Choroid plexus epithelial cell (primary cell): Measurements from ENCODE around the gene SUPT6H.
A peak's percentile ranks its signal among the peaks of the same experiment; 100 is the strongest.

ENCODE experiments used
- DNase-seq: peaks from one replicate; pipeline ENCODE4 v3.0.0-alpha.2; 2010; ENCODE audit warnings: low read depth
- H3K4me3 ChIP-seq: 2 replicates; pipeline ENCODE4 v1.5.1; 2011; ENCODE audit warnings: low read depth, mild to moderate bottlenecking, control low read depth, low read length, moderate library complexity
- CTCF ChIP-seq: conservative IDR thresholded peaks from 2 replicates; pipeline ENCODE4 v1.5.1; 2011; ENCODE audit warnings: low read depth, mild to moderate bottlenecking, control low read depth, inconsistent platforms, low read length, moderate library complexity

Gene SUPT6H

GRCh38 chr17:28706471-28707338, 44.7 kb downstream of the SUPT6H start:
- no peak overlapping the region for H3K4me3 ChIP-seq
- TF ChIP-seq CTCF: no peak
- no peak for DNase-seq

DNA sequence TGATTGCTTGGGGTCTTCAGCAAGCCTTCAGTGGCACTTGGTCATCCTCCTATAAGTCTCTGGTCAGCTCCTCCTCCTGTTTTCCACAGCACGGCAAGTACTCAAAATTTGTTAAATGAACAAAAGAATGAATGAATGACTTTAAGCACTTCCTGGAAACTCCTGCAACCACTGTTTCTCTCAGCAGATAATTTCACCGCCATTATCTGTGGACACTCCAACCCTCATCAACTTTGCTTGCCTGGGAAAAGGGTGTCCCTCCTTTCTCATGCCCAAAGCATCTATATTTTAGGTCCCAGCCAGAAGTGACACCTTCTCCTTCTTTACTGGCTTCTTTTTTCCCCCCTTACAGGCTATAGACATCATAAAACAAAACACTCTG, 45.3 kb downstream of the SUPT6H start:
- TF ChIP-seq CTCF: no peak
- no peak overlapping the region for H3K4me3 ChIP-seq
- no peak for DNase-seq

DNA sequence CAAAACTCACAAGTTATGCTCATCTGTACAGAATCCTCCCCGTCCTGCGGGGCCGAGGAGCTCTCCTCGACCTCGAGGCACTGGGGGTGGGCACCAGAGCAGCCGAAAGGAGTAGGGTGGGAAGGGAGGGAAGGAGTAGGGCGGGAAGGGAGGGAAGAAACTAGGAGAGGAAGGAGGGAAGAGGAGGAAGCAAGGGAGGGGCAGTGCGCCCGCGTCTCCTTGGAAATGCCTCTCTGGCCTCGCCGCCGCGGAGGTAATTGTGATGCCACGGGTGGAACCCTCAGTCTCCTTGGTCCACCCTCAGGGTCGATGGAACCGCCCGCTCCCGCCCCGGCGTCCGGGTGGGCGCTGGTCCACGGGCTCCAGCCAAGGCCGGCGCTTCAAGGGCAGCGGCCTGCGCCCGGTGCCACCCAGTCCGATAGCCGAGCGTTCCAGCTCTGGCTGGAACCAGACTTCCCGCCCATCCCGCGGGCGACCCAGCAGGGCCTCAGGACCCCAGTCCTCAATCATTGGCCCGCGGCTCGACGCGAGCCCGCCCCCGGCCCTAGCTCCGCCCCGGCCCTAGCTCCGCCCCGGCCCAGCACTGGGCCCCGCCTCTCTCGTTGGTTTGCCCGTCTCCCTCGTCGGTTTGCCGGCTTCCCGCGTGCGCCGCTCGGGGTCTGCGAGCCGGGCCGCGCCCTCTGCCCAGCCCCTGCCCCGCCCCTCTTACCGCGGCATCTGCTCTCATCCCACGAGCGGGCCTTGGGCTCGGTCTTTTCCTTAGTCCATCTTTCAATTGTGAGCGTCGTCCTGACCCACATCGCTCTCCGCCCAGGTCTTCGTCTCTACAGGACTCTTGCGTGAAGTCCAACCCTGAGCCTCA, 49.1 kb downstream of the SUPT6H start:
- peak; percentile 90 for DNase-seq
- no peak for TF ChIP-seq CTCF
- H3K4me3 ChIP-seq: peak overlapping the region; percentile 61

DNA sequence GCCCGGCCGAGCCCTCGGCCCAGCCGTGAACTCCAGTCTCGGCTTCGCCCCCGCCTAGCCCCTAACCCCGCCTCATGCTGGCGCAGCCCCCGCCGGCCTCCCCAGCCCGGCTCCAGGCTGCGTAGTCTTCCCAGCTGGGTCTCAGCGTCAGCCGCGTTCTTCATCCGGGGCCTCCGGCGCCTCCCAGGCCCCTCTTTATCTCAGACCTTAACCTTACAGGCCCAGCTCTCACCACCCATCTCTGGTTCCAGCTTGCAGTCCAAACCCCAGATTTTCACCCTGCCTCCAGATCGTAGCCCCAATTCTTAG, 49.7 kb downstream of the SUPT6H start, which contains the start of gene PROCA1:
TSS of gene PROCA1 (minus strand) at position 166 of the 309 bp plus-strand sequence. CDS start 228 bp downstream, outside the sequence.
- no peak for DNase-seq
- TF ChIP-seq CTCF: no peak
- peak within 1 kb of the TSS; percentile 61 for H3K4me3 ChIP-seq

DNA sequence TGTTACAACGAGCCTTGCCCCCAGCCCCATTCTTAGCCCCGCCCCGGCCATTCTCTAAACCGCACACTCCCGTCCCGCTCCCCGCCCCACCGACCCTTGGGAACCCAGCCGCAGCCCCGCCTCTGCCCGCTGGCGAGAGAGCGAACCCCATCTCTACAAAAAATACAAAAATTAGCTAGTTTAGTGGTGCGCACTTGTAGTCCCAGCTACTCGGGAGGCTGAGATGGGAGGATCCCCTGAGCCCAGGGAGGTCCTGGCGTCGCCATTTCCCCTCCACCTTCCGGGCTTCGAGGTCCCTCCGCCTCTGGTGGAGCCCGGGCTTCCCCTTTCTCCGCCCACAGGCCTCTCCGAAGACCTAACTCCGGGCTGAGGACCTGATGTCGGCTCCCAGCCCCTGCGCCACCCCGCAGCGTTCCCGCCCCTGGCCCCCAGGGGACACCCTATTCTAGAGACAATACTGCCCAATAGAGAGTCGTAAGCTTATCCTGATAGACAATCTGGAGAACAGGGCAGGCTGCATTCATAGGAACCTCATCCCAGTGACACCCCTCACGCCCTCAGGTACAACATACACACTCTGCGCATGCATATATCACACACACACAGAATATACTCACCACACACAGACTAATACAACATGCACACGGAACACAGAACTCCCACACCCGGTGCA, 50.2 kb downstream of the SUPT6H start:
- peak; percentile 16 for TF ChIP-seq CTCF
- DNase-seq: peak; percentile 31
- peak overlapping the region; percentile 61 for H3K4me3 ChIP-seq

DNA sequence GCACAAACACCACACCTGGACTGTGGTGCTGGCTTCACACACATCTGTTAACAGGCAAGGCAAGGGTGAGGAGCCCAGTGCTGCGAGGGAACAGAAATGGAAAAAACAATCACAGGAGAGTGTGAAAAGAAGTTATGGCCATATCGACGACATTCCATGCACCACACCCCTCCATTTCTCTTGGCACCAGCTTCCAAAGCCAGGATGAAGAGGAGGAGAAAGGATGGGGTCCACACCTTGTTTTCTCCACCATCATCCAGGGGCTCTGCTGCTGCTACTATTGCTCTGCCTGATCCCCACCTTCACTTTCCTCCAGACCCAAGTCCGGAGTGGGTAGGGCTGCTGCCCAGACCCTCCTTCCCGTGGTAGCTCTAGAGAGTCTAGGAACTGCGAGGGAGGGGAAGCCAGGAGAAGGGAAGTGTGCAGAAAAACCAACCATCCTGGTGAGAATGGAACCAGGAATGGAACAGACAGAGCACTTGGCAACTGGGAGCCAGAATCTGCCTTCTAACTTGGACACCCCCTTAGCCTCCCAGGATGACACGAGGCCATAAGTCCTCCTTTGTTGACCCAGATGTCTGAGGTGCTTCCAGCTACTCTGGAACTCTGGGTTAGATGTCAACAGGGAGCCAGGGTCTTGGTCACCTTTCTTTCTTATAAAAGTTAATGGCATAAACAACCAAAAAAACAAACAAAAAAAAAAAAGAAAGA, 50.9 kb downstream of the SUPT6H start:
- no peak overlapping the region for H3K4me3 ChIP-seq
- TF ChIP-seq CTCF: no peak
- DNase-seq: no peak
